Esophagus (tissue), 2 donors: ENCODE results near the gene MPP1. TPM values are rescaled to one million over a fixed set of nuclear protein-coding genes. Genes with fewer than 3 reads are reported as not detected.

Experiments
- H3K27ac ChIP-seq, 2 donors: one replicate each; pipeline ENCODE4 v1.5.1; 2013; ENCODE audit warnings: low read depth in 2 of 2, mild to moderate bottlenecking in 2 of 2, inconsistent platforms in 1 of 2, low read length in 1 of 2, moderate library complexity in 1 of 2
- H3K27me3 ChIP-seq, 2 donors: one replicate each; pipeline ENCODE4 v1.6.1; 2013; ENCODE audit warnings: low read length in 2 of 2, control low read depth in 1 of 2, mild to moderate bottlenecking in 1 of 2; ENCODE audit not compliant: insufficient read depth in 2 of 2, control insufficient read depth in 1 of 2
- H3K36me3 ChIP-seq, 2 donors: one replicate each; pipeline ENCODE4 v1.6.1; 2013; ENCODE audit warnings: low read length in 1 of 2; ENCODE audit not compliant: control insufficient read depth in 2 of 2, insufficient read depth in 2 of 2
- H3K4me1 ChIP-seq, 2 donors: one replicate each; pipeline ENCODE4 v1.6.1; 2013; ENCODE audit warnings: low read length in 1 of 2; ENCODE audit not compliant: control insufficient read depth in 2 of 2, insufficient read depth in 2 of 2
- H3K4me3 ChIP-seq, 2 donors: one replicate each; pipeline ENCODE4 v1.5.1; 2013; ENCODE audit warnings: low read length in 2 of 2, mild to moderate bottlenecking in 2 of 2, low read depth in 1 of 2, moderate library complexity in 1 of 2
- H3K9me3 ChIP-seq, 2 donors: one replicate each; pipeline ENCODE4 v1.6.1; 2013; ENCODE audit warnings: mild to moderate bottlenecking in 2 of 2, low read depth in 1 of 2, low read length in 1 of 2, moderate library complexity in 1 of 2; ENCODE audit not compliant: control insufficient read depth in 2 of 2, insufficient read depth in 1 of 2
- WGBS, 2 donors: extraction: QIAGEN DNeasy Blood & Tissue Kit; methylation state at CpG; one replicate each; pipeline ENCODE4 v1.1.7; 2013; 5-methylcytosine and 5-hydroxymethylcytosine counted together
- polyA plus RNA-seq, 2 donors: library from polyadenylated mRNA; stranded (reverse); fragments of 200-250 nt; gene quantifications; one replicate each; pipeline ENCODE4 v1.2.3, GENCODE V29; 2013
- donor health status: healthy with polysubstance abuse.
- donor health status: Bipolar disorder and iron deficiency.

MPP1 gene
- polyA plus RNA-seq = 1 to 10 TPM; 4.1 to 6.4 TPM

GRCh38 chrX:154804957-154805695, at the start of gene MPP1:
Gene MPP1, minus strand, starts transcription at chrX:154805485. Its CDS starts 112 bp downstream, at chrX:154805373.
- WGBS, 2 donors = 1 to 29% methylated on average over 58 to 65 of the region's 65 CpGs
- no peaks in the 10 kb centered on the region for H3K36me3 ChIP-seq
- peaks cover 0 to 3% of the 10 kb centered on the region in 2 donors for H3K9me3 ChIP-seq
- H3K4me1 ChIP-seq = no peaks in the 10 kb centered on the region
- H3K27ac ChIP-seq = peak within 1 kb of the TSS; percentile 2 to 34
- H3K4me3 ChIP-seq = peak within 1 kb of the TSS; percentile 43 to 67
- H3K27me3 ChIP-seq = no peaks in the 10 kb centered on the region

DNA sequence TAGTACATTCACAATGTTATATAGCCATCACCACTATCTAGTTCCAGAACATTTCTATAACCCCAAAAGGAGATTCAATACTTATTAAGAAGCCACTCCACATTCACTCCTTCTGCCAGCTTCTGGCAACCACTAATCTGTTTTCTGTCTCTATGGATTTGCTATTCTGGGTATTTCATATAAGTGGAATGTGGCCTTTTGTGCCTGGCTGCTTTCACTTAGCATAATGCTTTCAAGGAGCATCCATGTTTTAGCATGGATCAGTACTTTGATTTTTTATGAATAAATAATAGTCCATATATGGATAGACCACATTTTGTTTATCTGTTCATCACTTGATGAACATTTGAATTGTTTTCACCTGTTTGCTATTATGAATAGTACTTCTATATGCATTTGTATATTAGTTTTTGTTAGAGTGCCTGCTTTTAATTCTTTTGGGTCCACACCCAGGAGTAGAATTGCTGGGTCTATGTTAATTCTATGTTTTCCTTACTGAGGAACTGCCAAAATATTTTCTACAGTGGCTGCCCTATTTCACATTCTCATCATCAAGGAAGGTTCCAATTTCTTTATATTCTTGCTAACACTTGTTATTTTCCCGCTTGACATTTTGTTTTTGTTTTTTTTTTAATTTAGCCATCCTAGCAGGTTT, 45.8 kb upstream of the MPP1 start:
- H3K4me3 ChIP-seq = no peak overlapping the region
- 71 to 91% methylated on average over 1 of the region's 1 CpG for WGBS, 2 donors
- no peak overlapping the region for H3K27ac ChIP-seq
- no peaks in the 10 kb centered on the region for H3K9me3 ChIP-seq
- H3K36me3 ChIP-seq = no peaks in the 10 kb centered on the region
- no peaks in the 10 kb centered on the region for H3K4me1 ChIP-seq
- H3K27me3 ChIP-seq = no peaks in the 10 kb centered on the region

DNA sequence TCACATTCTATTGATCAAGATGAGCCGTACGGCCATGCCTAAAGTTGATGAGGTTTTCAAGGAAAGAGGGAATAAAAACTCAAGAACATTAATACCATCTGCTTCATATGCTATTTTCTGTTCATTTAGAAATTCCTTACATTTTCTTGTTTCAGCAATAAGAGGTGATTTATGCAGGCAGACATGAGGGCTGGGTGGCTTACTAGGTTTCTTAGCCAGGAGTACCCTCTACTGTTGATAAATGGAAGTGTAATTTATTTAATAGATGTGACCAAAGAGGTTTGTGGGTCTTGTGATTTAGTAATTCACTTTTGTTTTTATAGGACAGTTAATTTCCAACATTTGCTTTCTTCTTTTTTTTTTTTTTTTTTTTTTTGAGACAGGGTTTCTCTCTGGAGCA, 35.6 kb upstream of the MPP1 start:
- H3K4me3 ChIP-seq = no peak overlapping the region
- WGBS, 2 donors = 87 to 88% methylated on average over 2 of the region's 2 CpGs

DNA sequence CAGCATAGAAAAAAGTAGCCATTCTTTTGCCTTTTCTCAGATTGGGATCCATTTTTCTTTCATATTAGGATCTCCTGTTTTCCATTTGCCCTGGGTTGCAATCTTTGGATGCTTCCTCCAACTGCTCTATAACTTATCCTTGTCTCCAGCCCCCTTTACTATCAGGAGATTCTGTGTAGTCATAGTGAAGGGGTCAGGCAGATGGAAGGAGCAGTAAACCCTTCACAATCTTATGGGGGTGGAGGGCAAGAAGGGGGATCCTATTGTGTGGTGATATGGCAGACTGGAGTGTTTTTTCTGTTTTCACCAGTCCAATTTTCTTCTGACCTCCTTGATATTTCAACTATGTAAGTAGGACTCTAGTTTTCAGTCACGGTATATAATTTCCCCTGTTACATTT, 30.9 kb upstream of the MPP1 start:
- no peak overlapping the region for H3K4me3 ChIP-seq
- no peaks in the 10 kb centered on the region for H3K36me3 ChIP-seq
- H3K27ac ChIP-seq = no peak overlapping the region
- no peaks in the 10 kb centered on the region for H3K9me3 ChIP-seq
- H3K27me3 ChIP-seq = no peaks in the 10 kb centered on the region
- WGBS, 2 donors = 68 to 91% methylated on average over 1 of the region's 1 CpG
- H3K4me1 ChIP-seq = no peaks in the 10 kb centered on the region

More for the DNA sequence above, 35.6 kb upstream of the MPP1 start:
- Histone ChIP-seq H3K27me3 (no peaks in the 10 kb centered on the region), H3K36me3 (no peaks in the 10 kb centered on the region), H3K9me3 (no peaks in the 10 kb centered on the region), H3K27ac (no peak overlapping the region), H3K4me1 (no peaks in the 10 kb centered on the region)

DNA sequence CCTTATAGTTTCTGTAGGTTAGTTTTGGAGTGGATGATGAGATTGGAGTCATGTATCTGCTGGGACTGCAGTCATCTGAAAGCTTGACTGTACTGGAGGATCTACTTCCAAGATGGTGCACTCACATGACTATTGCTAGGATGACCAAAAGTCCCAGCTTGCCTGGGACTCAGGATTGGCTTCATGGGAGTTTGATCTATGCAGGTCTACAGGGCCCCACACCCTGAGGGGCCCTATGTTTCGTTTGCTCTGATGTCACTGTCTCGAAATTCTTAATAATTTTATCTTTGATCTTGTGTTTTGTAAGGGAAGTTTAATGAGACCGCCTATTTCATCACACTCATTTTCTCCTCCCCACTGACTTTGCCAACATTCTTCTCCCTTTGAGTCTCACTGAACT, 29.3 kb upstream of the MPP1 start, which contains the start of gene SMIM9:
Gene SMIM9 (minus strand): TSS at position 101 of the 400 bp plus-strand sequence. CDS start 3,806 bp downstream, outside the sequence.
- no peak within 1 kb of the TSS for H3K4me3 ChIP-seq
- H3K4me1 ChIP-seq = no peaks in the 10 kb centered on the region
- no peaks in the 10 kb centered on the region for H3K27me3 ChIP-seq
- no peaks in the 10 kb centered on the region for H3K36me3 ChIP-seq
- no peak within 1 kb of the TSS for H3K27ac ChIP-seq
- H3K9me3 ChIP-seq = no peaks in the 10 kb centered on the region
- 77 to 90% methylated on average over 3 of the region's 3 CpGs for WGBS, 2 donors

- H3K9me3 ChIP-seq = no peaks in the 10 kb centered on the region
- 73 to 97% methylated on average over 3 of the region's 3 CpGs for whole genome bisulfite sequencing, 2 donors
- no peaks in the 10 kb centered on the region for H3K36me3 ChIP-seq
- no peak overlapping the region for H3K4me3 ChIP-seq
- H3K27ac ChIP-seq = no peak overlapping the region
- H3K4me1 ChIP-seq = no peaks in the 10 kb centered on the region
- H3K27me3 ChIP-seq = no peaks in the 10 kb centered on the region
Measured at GRCh38 chrX:154833746-154834274, 28.5 kb upstream of the MPP1 start.

- H3K4me1 ChIP-seq = no peaks in the 10 kb centered on the region
- H3K4me3 ChIP-seq = no peak overlapping the region
- 11 to 23% methylated on average over 1 of the region's 1 CpG for WGBS, 2 donors
- no peaks in the 10 kb centered on the region for H3K36me3 ChIP-seq
- no peaks in the 10 kb centered on the region for H3K9me3 ChIP-seq
- H3K27me3 ChIP-seq = no peaks in the 10 kb centered on the region
- H3K27ac ChIP-seq = no peak overlapping the region
Measured at GRCh38 chrX:154829926-154830442, 24.7 kb upstream of the MPP1 start.

DNA sequence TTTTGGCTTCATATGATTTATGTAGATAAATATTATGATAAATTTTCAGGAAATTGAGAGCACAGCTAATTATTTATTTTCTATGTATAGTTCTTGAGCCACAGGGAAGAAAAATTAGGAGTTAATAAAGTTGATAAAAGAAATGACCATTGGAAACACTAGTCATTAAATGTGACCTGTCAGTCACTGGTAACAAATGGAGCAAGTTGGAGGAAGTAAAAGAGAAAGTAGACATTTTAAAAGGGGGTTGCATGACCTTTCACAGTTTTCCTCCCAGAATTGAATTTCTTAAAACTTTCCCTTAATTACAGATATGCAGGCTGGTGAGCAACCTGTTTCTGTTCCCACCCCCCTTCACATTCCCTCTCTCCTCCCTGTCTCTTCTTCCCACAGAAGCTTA, 23.8 kb upstream of the MPP1 start:
- Histone ChIP-seq H3K4me1 (no peaks in the 10 kb centered on the region), H3K4me3 (no peak overlapping the region), H3K9me3 (no peaks in the 10 kb centered on the region), H3K36me3 (no peaks in the 10 kb centered on the region), H3K27ac (no peak overlapping the region), H3K27me3 (no peaks in the 10 kb centered on the region)

GRCh38 chrX:154828016-154828408, 22.7 kb upstream of the MPP1 start:
- H3K36me3 ChIP-seq = no peaks in the 10 kb centered on the region
- H3K27me3 ChIP-seq = no peaks in the 10 kb centered on the region
- H3K4me1 ChIP-seq = no peaks in the 10 kb centered on the region
- no peak overlapping the region for H3K4me3 ChIP-seq
- no peaks in the 10 kb centered on the region for H3K9me3 ChIP-seq
- H3K27ac ChIP-seq = no peak overlapping the region
- WGBS, 2 donors = 78 to 79% methylated on average over 2 of the region's 2 CpGs
